HG02938 (cell line): ENCODE measurements around the gene NRP2.
A peak's percentile ranks its signal among the peaks of the same experiment; 100 is the strongest.

Experiments used
- ATAC-seq: cut with Tn5 transposase; IDR thresholded peaks from one replicate; pipeline ENCODE4 v1.9.1; 2021; ENCODE audit warnings: mild to moderate bottlenecking, moderate library complexity; ENCODE audit not compliant: unreplicated experiment

NRP2 gene

GRCh38 chr2:205752296-205752820 lies 70.1 kb downstream of the NRP2 start:
- no peak for ATAC-seq

- no peak for ATAC-seq
Measured at GRCh38 chr2:205752924-205753323, 70.6 kb downstream of the NRP2 start.

- no peak for ATAC-seq
Measured at GRCh38 chr2:205754285-205754923, 72.1 kb downstream of the NRP2 start.

GRCh38 chr2:205754924-205755321 lies 72.6 kb downstream of the NRP2 start:
- ATAC-seq, result no peak

- no peak for ATAC-seq
Measured at GRCh38 chr2:205755923-205756322, 73.6 kb downstream of the NRP2 start.

- no peak for ATAC-seq
Measured at GRCh38 chr2:205757271-205757670, 75.0 kb downstream of the NRP2 start.

GRCh38 chr2:205758051-205758450 lies 75.8 kb downstream of the NRP2 start:
- ATAC-seq, result no peak

- no peak for ATAC-seq
Measured at GRCh38 chr2:205758500-205758899, 76.2 kb downstream of the NRP2 start.

- no peak for ATAC-seq
Measured at GRCh38 chr2:205759257-205759656, 77.0 kb downstream of the NRP2 start.

GRCh38 chr2:205759732-205760131 lies 77.4 kb downstream of the NRP2 start:
- ATAC-seq, result no peak

- no peak for ATAC-seq
Measured at GRCh38 chr2:205760157-205760556, 77.9 kb downstream of the NRP2 start.

- ATAC-seq, result no peak
Measured at GRCh38 chr2:205761421-205761820, 79.1 kb downstream of the NRP2 start.

- ATAC-seq, result no peak
Measured at GRCh38 chr2:205762881-205763280, 80.6 kb downstream of the NRP2 start.

- no peak for ATAC-seq
Measured at GRCh38 chr2:205763708-205764211, 81.5 kb downstream of the NRP2 start.

- no peak for ATAC-seq
Measured at GRCh38 chr2:205764270-205764746, 82.0 kb downstream of the NRP2 start.

GRCh38 chr2:205765151-205765550 lies 82.8 kb downstream of the NRP2 start:
- ATAC-seq, result no peak

- ATAC-seq, result peak; percentile 70
Measured at GRCh38 chr2:205766779-205767359, 84.6 kb downstream of the NRP2 start.

- ATAC-seq, result no peak
Measured at GRCh38 chr2:205767617-205768016, 85.3 kb downstream of the NRP2 start.

GRCh38 chr2:205768341-205768740 lies 86.0 kb downstream of the NRP2 start:
- no peak for ATAC-seq

GRCh38 chr2:205768815-205769494 lies 86.7 kb downstream of the NRP2 start:
- ATAC-seq, result no peak

- no peak for ATAC-seq
Measured at GRCh38 chr2:205769495-205769850, 87.2 kb downstream of the NRP2 start.

- no peak for ATAC-seq
Measured at GRCh38 chr2:205769879-205770278, 87.6 kb downstream of the NRP2 start.
